ENCODE data around the gene B3GNT5.

- TF ChIP-seq EZH2 (IDR thresholded peaks at IDR 0.05) (no peak), POLR2AphosphoS5 (IDR thresholded peaks at IDR 0.05; ENCODE audit: borderline replicate concordance, low read depth, low read length) (no peak), FOXP2 (optimal IDR thresholded peaks at IDR 0.05; ENCODE audit: control extremely low read depth, extremely low read length, insufficient read depth) (no peak)
Observed at GRCh38 chr3:183268366-183268765, 15.3 kb downstream of the B3GNT5 start.

All from SK-N-MC (cell line).